HG02642 (cell line): Measurements from ENCODE around the gene RAB11FIP3.
"Not testable (repeated sequence)": the region's sequence is repeated elsewhere in the genome, so short reads cannot be mapped to it uniquely, and the experiment has no call there.

Source experiments
- ATAC-seq: cut with Tn5 transposase; IDR thresholded peaks from one replicate; pipeline ENCODE4 v1.9.1; 2021; ENCODE audit warnings: mild to moderate bottlenecking; ENCODE audit not compliant: unreplicated experiment, poor library complexity

The RAB11FIP3 gene

DNA sequence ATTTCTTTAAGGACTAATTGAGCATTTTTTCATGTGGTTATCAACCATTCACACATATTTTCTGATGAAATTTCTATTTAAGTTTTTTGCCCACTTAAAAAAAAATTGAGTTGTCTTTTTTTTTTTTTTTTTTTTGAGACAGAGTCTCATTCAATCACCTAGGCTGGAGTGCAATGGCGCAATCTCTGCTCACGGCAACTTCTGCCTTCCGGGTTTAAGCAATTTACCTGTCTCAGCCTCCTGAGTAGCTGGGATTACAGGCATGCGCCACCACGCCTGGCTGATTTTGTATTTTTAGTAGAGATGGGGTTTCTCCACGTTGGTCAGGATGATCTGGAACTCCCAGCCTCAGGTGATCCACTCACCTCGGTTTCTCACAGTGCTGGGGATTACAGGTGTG is 34.3 kb downstream of the RAB11FIP3 start:
- ATAC-seq: no peak

DNA sequence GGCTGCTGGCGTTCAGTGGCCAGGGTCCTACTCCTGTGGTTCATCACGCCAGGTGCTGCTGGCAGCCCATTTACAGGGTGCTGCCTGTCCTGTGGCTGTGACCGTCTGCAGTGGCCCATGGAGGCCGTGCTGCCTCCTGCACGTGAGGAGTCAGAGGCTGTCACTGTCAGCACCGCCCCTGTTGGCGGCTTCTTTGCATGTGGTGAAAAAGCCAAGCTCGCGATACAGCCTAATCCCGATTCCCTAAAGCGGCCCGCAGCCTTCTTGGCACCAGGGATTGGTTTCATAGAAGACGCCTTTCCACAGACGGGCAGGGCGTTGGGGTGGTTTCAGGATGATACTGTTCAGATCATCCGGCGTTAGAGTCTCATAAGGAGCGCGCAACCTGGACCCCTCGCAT is 35.3 kb downstream of the RAB11FIP3 start:
- ATAC-seq: no peak

DNA sequence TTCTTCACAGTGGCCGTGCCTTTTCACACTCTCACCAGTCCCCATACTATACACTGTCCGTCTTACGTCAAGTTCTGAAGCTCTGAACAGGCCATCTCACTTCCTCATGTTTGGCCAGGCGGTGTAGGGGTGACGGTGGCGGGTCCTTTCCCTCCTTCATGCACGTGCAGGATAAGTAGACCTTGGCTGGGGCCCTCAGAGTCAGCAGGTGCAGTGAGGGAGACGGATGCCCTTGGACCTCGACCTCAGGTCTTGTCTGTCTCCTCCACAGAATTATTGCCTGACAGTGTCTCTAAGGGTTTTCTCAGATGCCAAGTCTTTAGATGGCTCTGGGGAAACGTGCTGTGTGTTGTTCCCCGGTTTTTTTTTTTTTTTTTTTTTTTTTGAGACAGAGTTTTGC is 37.6 kb downstream of the RAB11FIP3 start:
- no peak for ATAC-seq

DNA sequence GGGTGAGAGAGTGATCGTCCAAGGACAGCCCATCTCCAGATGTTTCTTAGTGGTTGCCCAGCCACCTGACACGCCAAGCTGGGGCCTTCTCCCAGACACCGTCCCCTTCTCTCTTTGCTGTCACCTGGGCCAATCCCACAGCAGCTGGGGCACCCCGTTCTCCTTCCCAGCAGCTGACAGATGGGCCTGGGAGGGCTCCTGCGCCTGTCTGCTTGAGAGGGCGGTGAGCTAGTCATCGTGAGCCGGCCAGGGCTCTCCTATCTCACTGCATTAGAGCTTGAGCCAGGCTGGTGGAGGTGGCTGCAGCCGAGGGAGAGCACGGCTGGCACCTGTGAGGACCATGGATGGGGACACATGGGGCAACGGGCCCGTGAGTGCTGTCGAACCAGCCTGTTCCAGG is 41.2 kb downstream of the RAB11FIP3 start:
- ATAC-seq: no peak

DNA sequence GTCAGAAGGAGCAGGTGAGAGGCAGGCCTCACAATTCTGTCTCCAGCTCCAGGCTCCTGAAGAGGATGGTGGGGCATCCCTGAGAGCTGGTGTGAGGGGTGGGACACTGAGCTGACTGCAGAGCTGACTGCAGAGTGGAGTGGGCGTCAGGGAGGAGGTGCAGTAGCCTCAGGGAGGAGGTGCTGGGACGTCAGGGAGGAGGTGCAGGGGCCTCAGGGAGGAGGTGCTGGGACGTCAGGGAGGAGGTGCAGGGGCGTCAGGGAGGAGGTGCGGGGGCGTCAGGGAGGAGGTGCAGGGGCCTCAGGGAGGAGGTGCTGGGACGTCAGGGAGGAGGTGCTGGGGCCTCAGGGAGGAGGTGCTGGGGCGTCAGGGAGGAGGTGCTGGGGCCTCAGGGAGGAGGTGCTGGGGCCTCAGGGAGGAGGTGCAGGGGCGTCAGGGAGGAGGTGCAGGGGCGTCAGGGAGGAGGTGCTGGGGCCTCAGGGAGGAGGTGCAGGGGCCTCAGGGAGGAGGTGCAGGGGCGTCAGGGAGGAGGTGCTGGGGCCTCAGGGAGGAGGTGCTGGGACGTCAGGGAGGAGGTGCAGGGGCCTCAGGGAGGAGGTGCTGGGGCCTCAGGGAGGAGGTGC is 41.9 kb downstream of the RAB11FIP3 start:
- not testable (repeated sequence) for ATAC-seq

DNA sequence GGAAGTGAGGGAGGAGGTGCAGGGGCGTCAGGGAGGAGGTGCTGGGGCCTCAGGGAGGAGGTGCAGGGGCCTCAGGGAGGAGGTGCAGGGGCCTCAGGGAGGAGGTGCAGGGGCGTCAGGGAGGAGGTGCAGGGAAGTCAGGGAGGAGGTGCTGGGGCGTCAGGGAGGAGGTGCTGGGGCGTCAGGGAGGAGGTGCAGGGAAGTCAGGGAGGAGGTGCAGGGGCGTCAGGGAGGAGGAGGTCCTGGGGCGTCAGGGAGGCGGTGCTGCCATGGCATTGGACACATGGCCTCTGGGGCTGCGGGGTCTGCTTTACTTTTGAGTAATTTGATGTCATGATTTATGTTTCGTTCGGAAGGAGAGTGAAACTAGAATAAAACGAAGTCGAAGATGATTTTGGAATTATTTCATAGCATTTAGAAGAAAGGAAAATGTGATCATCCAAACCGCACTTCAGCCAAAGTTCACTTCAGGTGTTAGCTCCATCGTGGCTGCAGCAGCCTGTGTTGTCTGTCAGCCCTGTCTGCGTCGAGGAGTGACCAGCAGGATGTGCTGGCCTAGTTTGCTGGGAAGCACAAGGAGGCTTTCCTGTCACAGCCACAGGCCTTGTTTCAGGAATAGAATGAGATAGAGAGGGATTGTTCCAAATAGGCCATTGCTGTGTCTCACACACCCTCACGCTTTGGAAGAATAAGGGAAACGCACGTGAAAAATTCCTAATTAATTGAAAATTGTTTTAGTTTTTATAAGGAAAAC is 42.8 kb downstream of the RAB11FIP3 start:
- no peak for ATAC-seq

DNA sequence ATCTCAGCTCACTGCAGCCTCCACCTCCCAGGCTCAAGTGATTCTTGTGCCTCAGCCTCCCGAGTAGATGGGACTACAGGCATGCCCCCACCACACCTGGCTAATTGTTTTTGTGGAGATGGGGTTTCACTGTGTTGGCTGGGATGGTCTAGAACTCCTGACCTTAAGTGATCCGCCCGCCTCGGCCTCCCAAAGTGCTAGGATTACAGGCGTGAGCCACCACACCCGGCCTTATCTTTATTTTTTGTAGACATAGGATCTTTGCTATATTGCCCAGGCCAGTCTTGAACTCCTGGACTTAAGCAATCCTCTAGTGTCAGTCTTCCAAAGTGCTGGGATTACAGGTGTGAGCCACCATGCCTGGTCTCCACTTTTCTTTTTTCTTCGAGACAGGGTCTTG is 44.0 kb downstream of the RAB11FIP3 start:
- not testable (repeated sequence) for ATAC-seq

DNA sequence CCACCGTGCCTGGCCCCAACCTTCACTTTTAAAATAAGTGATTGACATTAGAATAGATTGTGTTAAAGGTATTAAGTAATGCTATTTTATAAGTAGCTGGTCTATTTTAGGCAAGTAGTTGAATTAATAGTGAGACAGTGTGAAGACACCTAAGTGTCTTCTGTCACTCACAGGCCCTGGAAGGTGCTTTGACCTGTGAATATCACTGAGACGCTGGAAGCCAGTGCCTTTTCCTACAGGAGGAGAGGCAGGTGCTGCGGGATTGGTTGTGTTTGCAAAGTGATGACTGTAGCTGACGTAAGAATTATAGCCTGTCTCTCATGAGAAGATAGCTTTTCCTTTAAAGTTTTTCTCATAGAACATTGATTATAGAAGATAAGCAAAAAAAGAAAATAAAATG is 45.0 kb downstream of the RAB11FIP3 start:
- ATAC-seq: no peak

DNA sequence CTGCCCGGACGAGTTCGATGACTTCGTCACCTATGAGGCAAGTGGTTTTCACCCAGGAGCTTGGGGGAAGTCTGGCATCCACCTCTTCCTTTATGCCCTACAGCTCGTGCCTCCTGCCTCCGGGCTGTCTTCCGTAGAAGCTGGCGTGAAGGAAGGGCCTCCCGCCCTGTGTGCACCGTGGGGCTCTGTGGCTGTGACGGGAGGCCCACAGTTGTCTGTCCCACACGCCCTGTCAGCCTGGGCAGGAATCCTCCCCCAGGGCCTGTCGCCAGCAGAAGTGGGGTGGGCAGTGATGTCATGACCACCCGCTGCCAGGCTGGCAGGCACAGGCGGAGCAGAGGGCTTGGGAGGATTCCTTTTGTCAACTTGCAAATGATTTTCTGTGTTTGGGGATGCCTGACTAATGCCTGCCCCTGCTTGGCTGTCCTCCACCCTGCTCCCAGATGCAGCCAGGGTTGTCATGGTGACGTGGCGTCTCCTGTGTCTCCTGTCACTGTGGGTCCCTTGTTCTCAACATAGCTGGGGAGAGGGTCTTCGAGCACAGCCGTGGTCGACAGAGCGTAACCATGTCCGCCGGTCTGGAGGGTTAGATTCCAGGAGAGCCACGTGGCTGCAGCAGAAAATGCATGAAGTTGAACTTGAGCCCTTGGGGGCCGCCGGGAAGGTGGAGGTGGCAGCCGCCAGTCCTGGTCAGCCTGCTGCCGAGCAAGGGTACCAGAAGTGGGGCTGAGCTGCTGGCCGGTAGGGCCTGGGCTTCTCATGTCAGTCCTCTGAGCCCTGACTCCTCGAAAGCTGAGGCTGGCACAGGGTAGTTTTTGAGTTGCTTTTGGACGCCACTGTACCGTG is 46.1 kb downstream of the RAB11FIP3 start:
- no peak for ATAC-seq

DNA sequence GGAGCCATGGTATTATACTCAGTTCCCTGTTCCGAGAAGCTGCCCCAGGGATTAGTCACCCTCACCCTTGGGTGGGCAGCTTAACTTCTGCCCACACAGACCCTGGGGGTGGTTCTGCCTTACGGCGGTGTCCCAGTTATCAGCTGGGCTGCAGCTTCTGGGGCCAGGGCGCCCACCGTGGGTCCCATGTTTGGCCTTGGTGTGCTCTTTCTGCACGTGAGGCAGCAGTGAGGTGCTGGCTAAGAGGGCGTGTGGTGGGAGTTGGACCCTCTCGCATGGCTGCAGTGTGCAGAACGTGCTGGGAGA is 46.7 kb downstream of the RAB11FIP3 start:
- ATAC-seq: no peak

DNA sequence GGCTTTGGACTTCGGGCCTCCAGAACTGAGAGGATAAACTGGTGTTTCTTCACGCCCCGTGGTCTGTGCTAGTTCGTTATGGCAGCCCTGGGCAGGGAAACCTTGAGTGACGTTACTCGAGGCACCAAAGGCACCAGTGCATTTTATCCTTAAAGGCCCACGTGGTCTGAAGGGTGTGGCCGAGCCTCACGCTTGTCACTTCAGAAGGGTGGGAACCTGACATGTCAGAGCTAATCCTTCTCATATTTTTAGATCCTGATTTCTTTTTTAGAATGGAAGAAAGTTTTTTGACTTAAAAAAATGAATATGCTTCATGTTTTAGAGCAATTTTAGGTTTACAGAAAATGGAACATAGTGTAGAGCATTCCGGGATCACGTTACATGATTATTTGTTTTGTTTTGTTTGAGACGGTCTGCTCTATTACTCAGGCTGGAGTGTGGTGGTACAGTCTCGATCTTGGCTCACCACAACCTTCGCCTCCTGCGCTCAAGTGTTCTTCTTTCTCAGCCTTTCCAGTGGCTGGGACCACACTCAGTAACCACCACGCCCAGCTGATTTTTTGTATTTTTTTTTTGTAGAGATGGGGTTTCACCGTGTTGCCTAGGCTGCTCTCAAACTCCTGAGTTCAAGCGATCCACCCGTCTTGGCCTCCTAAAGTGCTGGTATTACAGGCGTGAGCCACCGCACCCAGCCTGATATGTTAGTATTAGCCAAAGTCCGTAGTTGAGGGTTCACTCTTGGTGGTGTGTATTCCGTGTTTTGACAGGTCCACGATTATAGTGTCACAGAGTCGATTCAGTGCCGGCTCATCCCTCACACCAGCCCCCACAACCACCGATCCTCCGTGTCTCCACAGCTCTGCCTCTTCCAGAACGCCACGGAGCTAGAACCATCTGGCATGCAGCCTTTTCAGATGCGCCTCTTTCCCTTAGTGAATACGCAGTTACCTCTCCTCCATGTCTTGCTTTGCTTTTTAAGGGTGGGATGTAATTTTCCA is 47.9 kb downstream of the RAB11FIP3 start:
- no peak for ATAC-seq

DNA sequence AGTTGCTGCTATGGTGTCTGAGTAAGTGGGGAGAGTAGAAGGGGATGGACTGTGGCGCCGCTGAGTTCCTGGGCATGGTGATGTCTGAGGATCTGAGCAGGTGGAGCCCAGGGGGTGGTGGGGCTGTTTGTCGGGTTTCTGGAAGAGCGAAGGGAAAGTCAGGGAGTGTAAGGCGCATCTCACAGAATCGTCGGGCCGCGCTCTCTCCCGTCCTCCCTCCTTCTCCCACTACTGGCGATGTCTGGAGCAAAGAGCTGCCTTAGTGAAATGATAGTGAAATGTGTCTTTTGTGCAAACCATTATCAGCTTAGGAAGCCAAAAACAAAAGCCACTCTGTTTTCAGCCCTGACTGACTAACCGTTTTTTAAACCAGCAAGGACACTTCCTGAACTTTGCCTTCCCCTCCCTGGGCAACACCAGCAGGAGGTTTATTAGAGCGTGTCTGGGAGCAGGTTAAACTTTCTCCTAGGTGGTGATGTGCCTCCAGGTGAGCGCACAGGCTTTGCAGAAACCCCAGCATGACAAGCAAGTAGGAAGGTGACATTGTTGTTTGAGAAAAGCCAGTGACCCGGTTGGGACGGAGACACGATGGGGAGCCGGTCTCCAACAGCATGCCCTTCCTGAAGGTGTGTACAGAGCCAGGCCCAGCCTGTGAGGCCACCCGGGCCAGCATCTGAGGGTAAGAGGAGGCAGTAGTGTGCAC is 49.1 kb downstream of the RAB11FIP3 start:
- no peak for ATAC-seq

DNA sequence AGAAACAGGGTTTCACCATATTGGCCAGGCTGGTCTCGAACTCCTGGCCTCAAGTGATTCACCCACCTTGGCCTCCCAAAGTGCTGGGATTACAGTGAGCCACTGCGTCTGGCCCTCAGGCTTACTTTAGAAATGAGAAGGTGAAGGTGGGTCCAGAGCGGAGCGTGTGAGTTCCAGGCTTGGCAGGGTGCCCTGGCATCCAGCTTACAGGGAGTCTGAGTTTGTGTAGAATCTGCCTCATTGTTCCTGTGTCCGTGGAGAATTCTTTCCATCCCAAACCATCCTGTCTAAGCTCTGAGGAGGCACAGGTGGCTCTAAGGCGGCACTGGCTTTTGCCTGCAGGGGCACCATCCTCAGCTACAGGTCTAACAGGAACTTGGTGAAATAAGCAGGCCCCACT is 50.6 kb downstream of the RAB11FIP3 start:
- ATAC-seq: no peak

DNA sequence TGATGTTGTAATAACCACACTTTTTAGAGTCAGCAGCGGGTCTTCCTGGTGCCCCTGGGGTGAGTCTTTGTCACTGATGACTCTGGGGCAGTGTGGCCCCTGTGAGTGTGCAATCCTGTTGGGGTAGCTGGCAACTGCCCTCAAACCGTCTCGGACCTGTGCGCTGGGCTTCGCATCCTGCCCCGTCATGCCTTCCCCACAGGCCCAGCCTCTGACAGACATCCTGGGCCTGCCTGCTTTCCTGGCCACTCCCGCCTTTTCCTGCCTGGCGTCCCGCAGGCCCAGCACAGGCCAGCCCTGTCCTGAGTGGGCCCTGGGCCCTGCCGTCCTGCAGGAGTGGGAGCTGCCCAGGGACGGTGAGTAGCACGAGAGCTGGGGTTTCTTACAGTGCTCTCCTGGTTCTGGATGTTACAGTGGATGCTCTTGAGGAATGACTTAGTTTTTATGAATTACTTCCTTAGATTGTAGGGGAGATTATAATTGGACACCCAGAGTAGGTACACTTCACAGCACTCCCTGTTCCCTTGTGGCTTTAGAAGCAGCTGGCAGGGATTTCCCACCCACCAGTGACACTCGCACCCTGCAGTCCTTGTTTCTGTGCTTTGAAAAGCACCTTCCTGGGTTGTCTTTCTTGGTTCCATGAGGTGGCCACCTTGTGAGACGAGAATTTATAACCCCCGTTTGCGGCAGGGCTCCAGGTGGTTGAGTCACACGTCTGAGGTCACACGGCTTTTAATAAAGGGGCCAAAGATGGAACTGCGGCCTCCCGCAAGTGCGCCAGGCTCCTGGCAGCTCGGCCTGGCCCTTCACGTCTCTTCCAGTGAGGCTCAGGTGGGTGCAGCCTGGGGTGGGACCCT is 52.1 kb downstream of the RAB11FIP3 start:
- no peak for ATAC-seq

DNA sequence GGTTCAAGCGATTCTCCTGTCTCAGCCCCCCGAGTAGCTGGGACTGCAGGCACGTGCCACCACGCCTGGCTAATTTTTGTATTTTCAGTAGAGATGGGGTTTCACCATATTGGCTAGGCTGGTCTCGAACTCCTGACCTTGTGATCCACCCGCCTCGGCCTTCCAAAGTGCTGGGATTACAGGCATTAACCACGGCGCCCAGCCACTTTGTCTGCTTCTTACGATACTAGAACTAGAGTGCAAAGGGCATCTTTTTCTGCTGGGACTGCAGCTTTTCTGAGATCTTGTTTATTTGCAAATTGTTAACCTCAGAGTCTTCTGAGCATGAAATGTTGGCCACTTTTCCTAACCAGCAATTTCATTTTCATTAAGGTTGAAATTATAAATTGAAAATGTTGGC is 52.8 kb downstream of the RAB11FIP3 start:
- not testable (repeated sequence) for ATAC-seq

DNA sequence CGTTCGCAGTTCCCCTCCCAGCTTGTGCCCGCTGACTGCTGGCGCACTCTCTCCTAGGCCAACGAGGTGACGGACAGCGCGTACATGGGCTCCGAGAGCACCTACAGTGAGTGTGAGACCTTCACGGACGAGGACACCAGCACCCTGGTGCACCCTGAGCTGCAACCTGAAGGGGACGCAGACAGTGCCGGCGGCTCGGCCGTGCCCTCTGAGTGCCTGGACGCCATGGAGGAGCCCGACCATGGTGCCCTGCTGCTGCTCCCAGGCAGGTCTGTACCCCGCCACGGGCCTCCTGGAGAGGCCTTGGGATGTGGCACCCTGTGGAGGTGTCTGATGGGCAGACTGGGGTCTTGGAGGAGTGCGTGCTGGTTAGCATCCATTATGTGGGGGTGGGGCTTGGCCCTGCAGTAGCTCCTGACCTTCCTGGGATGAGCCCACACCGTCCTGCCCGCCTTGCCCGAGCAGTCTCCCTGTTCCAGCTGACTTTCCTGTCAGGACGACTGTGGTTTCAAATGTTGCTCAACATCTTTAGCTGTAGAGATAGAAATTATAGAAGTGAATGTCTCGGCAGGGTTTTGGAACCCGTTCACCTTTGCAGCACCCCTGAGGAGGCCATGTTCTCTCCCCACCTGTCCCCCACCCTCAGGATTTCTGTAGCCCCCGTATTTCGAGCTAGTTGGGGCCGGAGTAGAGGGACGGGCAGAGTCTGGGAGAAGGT is 57.2 kb downstream of the RAB11FIP3 start:
- ATAC-seq: no peak

DNA sequence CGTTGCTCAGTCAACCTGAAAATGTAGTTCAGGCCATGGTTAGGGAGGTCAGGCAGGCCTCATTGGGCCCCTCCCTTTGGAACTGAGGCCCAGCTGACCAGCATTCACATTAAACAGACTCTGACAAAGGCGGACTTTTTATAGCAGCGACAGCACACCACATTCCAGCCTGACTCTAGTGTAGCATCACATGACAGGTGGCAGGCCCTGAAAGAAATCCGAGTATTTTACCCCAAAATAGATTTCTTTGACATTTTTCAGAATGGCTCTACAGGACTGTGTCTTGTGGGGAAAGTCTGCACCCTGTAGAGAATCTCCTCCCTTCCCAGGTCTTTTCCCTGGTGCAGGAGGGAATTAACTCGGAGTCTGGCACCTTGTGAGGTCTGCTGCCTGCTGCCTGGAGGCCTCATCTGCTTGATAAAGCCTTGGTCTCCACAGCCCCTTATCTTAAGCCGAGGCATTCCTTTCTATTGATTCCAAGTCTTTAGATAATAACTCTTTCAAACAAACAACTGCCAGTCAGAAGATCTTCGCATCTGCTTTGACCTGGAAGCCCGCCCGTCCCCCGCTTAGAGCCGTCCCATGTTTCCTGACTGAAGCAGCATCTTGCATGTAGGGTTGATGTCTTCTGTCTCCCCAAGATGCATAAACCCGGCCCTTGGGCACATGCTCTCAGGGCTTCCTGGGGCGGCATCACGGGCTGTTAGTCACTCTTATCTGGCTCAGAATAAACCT is 58.1 kb downstream of the RAB11FIP3 start:
- no peak for ATAC-seq
